ENCODE data around the gene LGALS9. TPM values are rescaled to one million over a fixed set of nuclear protein-coding genes. Genes with fewer than 3 reads are reported as not detected.

Gene LGALS9
- total and polyA plus RNA-seq, 2 experiments from 2014 or later, result 0.48 to 0.73 TPM

GRCh38 chr17:27585792-27586191 lies 45.2 kb upstream of the LGALS9 start:
- no peak overlapping the region for H3K27ac ChIP-seq (ENCODE audit: low read depth)
- H3K9me3 Mint-ChIP-seq, result no peaks in the 10 kb centered on the region; the same call in 1 of the 3 replicates

More at GRCh38 chr17:27585792-27586191, 45.2 kb upstream of the LGALS9 start:
- Histone ChIP-seq H3K4me2 (no peak overlapping the region), H3K4me3 (no peak overlapping the region), H3K36me3 (ENCODE audit: insufficient read depth) (no peaks in the 10 kb centered on the region), H4K20me1 (replicated peaks; ENCODE audit: insufficient read depth) (no peaks in the 10 kb centered on the region), H3K4me1 (ENCODE audit: insufficient read depth) (no peaks in the 10 kb centered on the region; the same call in 1 of the 2 replicates), H3K9me2 (ENCODE audit: insufficient read depth) (no peaks in the 10 kb centered on the region), H2AFZ (no peak overlapping the region), H3K79me2 (replicated peaks; ENCODE audit: insufficient read depth) (no peaks in the 10 kb centered on the region), H3F3A (replicated peaks; ENCODE audit: low read depth) (no peaks in the 10 kb centered on the region), H3K27me3 (ENCODE audit: insufficient read depth) (no peaks in the 10 kb centered on the region)
- H3K4me3 Mint-ChIP-seq, result no peak overlapping the region
- TF ChIP-seq POLR2AphosphoS5 (IDR thresholded peaks at IDR 0.05; ENCODE audit: low read depth) (no peak), ZNF114 (CRISPR knock-in tag; IDR thresholded peaks at IDR 0.05) (no peak), ZNF331 (CRISPR knock-in tag; IDR thresholded peaks at IDR 0.05; ENCODE audit: low read depth) (no peak), EZH2phosphoT487 (IDR thresholded peaks at IDR 0.05; ENCODE audit: unreplicated experiment) (no peak), EZH2 (IDR thresholded peaks at IDR 0.05; ENCODE audit: low read depth, unreplicated experiment) (no peak), JUNB (IDR thresholded peaks at IDR 0.05; ENCODE audit: unreplicated experiment) (no peak), ZNF462 (CRISPR knock-in tag; IDR thresholded peaks at IDR 0.05) (no peak), REST (IDR thresholded peaks at IDR 0.05; ENCODE audit: unreplicated experiment) (no peak), NANOG (IDR thresholded peaks at IDR 0.05; ENCODE audit: borderline replicate concordance) (no peak), STAT1 (IDR thresholded peaks at IDR 0.05; ENCODE audit: unreplicated experiment) (no peak), CREB1 (CRISPR knock-in tag; IDR thresholded peaks at IDR 0.05; ENCODE audit: low read depth) (no peak)
- TF ChIP-seq, protein P1, sequence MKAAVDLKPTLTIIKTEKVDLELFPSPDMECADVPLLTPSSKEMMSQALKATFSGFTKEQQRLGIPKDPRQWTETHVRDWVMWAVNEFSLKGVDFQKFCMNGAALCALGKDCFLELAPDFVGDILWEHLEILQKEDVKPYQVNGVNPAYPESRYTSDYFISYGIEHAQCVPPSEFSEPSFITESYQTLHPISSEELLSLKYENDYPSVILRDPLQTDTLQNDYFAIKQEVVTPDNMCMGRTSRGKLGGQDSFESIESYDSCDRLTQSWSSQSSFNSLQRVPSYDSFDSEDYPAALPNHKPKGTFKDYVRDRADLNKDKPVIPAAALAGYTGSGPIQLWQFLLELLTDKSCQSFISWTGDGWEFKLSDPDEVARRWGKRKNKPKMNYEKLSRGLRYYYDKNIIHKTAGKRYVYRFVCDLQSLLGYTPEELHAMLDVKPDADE (IDR thresholded peaks at IDR 0.05), result no peak
- TF ChIP-seq, protein P2, sequence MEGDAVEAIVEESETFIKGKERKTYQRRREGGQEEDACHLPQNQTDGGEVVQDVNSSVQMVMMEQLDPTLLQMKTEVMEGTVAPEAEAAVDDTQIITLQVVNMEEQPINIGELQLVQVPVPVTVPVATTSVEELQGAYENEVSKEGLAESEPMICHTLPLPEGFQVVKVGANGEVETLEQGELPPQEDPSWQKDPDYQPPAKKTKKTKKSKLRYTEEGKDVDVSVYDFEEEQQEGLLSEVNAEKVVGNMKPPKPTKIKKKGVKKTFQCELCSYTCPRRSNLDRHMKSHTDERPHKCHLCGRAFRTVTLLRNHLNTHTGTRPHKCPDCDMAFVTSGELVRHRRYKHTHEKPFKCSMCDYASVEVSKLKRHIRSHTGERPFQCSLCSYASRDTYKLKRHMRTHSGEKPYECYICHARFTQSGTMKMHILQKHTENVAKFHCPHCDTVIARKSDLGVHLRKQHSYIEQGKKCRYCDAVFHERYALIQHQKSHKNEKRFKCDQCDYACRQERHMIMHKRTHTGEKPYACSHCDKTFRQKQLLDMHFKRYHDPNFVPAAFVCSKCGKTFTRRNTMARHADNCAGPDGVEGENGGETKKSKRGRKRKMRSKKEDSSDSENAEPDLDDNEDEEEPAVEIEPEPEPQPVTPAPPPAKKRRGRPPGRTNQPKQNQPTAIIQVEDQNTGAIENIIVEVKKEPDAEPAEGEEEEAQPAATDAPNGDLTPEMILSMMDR (conservative IDR thresholded peaks at IDR 0.05; ENCODE audit: low read depth in 2 of 2), result no peak
- H3K27me3 Mint-ChIP-seq (ENCODE audit: insufficient read depth, low read depth, poor library complexity), result peaks cover 11% of the 10 kb centered on the region
- H3K36me3 Mint-ChIP-seq (ENCODE audit: low read depth), result peaks cover 3% of the 10 kb centered on the region; the same call in 2 of the 3 replicates
- peaks cover 7% of the 10 kb centered on the region; the same call in 2 of the 3 replicates for H3K4me1 Mint-ChIP-seq
- DNase-seq (ENCODE audit: low spot score) (no peak), ATAC-seq (no peak)
- peak overlapping the region; percentile 31; the same call in 1 of the 2 replicates for H3K27ac Mint-ChIP-seq
